ENCODE results near the gene CRPPA.
"Not testable (repeated sequence)": the region's sequence is repeated elsewhere in the genome, so short reads cannot be mapped to it uniquely, and the experiment has no call there.

CRPPA gene

GRCh38 chr7:16396766-16397500 lies 24.4 kb downstream of the CRPPA start:
- DNase-seq = no peak

- no peak for DNase-seq
Observed at GRCh38 chr7:16395121-16395520, 26.2 kb downstream of the CRPPA start.

GRCh38 chr7:16393862-16394422 lies 27.4 kb downstream of the CRPPA start:
- no peak for DNase-seq

- DNase-seq = no peak
Observed at GRCh38 chr7:16392990-16393523, 28.3 kb downstream of the CRPPA start.

- DNase-seq = not testable (repeated sequence)
Observed at GRCh38 chr7:16383786-16384185, 37.6 kb downstream of the CRPPA start.

GRCh38 chr7:16383103-16383502 lies 38.2 kb downstream of the CRPPA start:
- DNase-seq = not testable (repeated sequence)

Data from amniotic stem cell (primary cell).